Epithelial cell of esophagus (primary cell): ENCODE results near the gene ADGRL3.
"Not testable (repeated sequence)": the region's sequence is repeated elsewhere in the genome, so short reads cannot be mapped to it uniquely, and the experiment has no call there.

ENCODE experiments used
- DNase-seq: peaks from one replicate; pipeline ENCODE4 v3.0.0; 2010; ENCODE audit warnings: low read depth
- H3K4me3 ChIP-seq: 2 replicates; pipeline ENCODE4 v1.5.1; 2011; ENCODE audit warnings: mild to moderate bottlenecking, low read length, control low read depth
- CTCF ChIP-seq: IDR thresholded peaks from 2 replicates; pipeline ENCODE4 v1.5.1; 2011; ENCODE audit warnings: low read depth, mild to moderate bottlenecking, low read length, control low read depth, inconsistent platforms; ENCODE audit not compliant: insufficient read depth; ENCODE audit errors: missing control alignments

Gene ADGRL3

GRCh38 chr4:61628727-61629126 lies 428.6 kb downstream of the ADGRL3 start:
- no peak for DNase-seq
- no peak overlapping the region for H3K4me3 ChIP-seq
- no peak for TF ChIP-seq CTCF

- no peak for TF ChIP-seq CTCF
- no peak for DNase-seq
- H3K4me3 ChIP-seq: no peak overlapping the region
Measured at GRCh38 chr4:61630548-61630947, 430.4 kb downstream of the ADGRL3 start.

- no peak for DNase-seq
- TF ChIP-seq CTCF: no peak
- no peak overlapping the region for H3K4me3 ChIP-seq
Measured at GRCh38 chr4:61638591-61638990, 438.5 kb downstream of the ADGRL3 start.

GRCh38 chr4:61646746-61647350 lies 446.7 kb downstream of the ADGRL3 start:
- DNase-seq, H3K4me3 ChIP-seq: not testable (repeated sequence)

GRCh38 chr4:61648264-61648663 lies 448.1 kb downstream of the ADGRL3 start:
- no peak for DNase-seq
- no peak for TF ChIP-seq CTCF
- H3K4me3 ChIP-seq: no peak overlapping the region

GRCh38 chr4:61657016-61657415 lies 456.9 kb downstream of the ADGRL3 start:
- H3K4me3 ChIP-seq: no peak overlapping the region
- no peak for TF ChIP-seq CTCF
- no peak for DNase-seq

GRCh38 chr4:61661960-61662359 lies 461.8 kb downstream of the ADGRL3 start:
- no peak for TF ChIP-seq CTCF
- H3K4me3 ChIP-seq: no peak overlapping the region
- DNase-seq: no peak
